Heart left ventricle (tissue), 13 donors: ENCODE results near the gene EML6.

Experiments used
- POLR2A ChIP-seq, 2 donors: fragments of 450-650 bp; IDR thresholded peaks; one replicate each; pipeline ENCODE4 v1.6.1; 2017; ENCODE audit warnings: antibody characterized with exemption in 2 of 2, mild to moderate bottlenecking in 2 of 2, moderate library complexity in 2 of 2
- TF ChIP-seq, protein P1 (sequence below), 12 donors: fragments of 200-600 bp; sonication (generic) in 4 of 12; IDR thresholded peaks; one replicate each; pipeline versions ENCODE4 v1.5.0 to v1.8.0; 2018 to 2022; ENCODE audit warnings: antibody characterized with exemption in 12 of 12, mild to moderate bottlenecking in 5 of 12
- donor health status: ischemic (EF 13 %, LVEDD 7.1; RV severe dilation, severe dysfunction).
- donor health status: DM: no; HTN: yes; CAD: no.
- donor health status: DM: no; HTN: no; CAD: no.
- donor health status: ischemic (EF 25% LVEDD 6.9; RV normal size, moderate dysfunction).
- donor health status: ischemic (EF 25% LVEDD 5.7; RV mildly dilated, moderate dysfunction).
- donor health status: ischemic (EF 35%, LVEDD 5.7; RV mildly dilated, moderate dysfunction).
- donor health status: nonischemic (EF 11% LVEDD 7.7; RV severe dilation, severe dysfunction).
- donor health status: DM: yes; HTN: yes; CAD: no.
- donor health status: PGD.
- donor health status: ischemic (EF 29% LVEDD 5.4; RV normal size, mild dysfunction).
- donor health status: nonischemic (EF 23%, LVEDD 6.1; RV moderate dilation, normal function).

- TF ChIP-seq, protein P1, sequence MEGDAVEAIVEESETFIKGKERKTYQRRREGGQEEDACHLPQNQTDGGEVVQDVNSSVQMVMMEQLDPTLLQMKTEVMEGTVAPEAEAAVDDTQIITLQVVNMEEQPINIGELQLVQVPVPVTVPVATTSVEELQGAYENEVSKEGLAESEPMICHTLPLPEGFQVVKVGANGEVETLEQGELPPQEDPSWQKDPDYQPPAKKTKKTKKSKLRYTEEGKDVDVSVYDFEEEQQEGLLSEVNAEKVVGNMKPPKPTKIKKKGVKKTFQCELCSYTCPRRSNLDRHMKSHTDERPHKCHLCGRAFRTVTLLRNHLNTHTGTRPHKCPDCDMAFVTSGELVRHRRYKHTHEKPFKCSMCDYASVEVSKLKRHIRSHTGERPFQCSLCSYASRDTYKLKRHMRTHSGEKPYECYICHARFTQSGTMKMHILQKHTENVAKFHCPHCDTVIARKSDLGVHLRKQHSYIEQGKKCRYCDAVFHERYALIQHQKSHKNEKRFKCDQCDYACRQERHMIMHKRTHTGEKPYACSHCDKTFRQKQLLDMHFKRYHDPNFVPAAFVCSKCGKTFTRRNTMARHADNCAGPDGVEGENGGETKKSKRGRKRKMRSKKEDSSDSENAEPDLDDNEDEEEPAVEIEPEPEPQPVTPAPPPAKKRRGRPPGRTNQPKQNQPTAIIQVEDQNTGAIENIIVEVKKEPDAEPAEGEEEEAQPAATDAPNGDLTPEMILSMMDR (IDR thresholded peaks at IDR 0.05), result no peak
- TF ChIP-seq POLR2A (IDR thresholded peaks at IDR 0.05), result no peak
Measured at GRCh38 chr2:54701029-54701428, 22.4 kb upstream of the EML6 start.
